Peyer's patch (tissue), 4 donors: ENCODE results near the gene EYA3.

Experiments used
- POLR2A ChIP-seq, 2 donors: fragments of 450-650 bp; IDR thresholded peaks; one replicate each; pipeline ENCODE4 v1.5.1; 2017; ENCODE audit warnings: antibody characterized with exemption in 2 of 2, mild to moderate bottlenecking in 2 of 2, moderate library complexity in 2 of 2
- TF ChIP-seq, protein P1 (sequence below), 6 experiments: fragments of 450-650 bp in 4 of 6; fragments of 200-600 bp in 2 of 6; sonication (generic) in 1 of 6; IDR thresholded peaks; one replicate each; pipeline ENCODE4 v1.5.1; 2017 to 2019; ENCODE audit warnings: antibody characterized with exemption in 6 of 6, mild to moderate bottlenecking in 3 of 6, moderate library complexity in 1 of 6

DNA sequence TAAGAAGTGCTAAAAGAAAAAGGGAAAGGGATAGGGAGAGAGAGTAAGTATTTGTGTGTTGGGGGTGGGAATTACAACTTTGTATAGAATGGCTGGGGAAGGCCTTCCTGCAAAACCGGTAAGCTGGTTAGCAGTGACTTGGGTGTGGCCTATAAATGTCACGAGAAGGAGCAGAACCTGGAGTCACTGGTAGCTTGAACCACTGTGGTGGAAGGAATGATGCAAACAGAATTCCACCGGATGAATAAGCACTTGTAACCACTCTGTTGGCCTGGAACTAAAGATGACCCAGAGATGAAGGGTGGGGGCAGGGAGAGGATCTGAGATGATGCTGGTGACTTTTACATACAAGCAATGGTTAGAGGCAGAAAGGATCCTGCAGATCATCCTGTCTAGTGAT, 119.7 kb downstream of the EYA3 start:
- no peak for TF ChIP-seq POLR2A (IDR thresholded peaks at IDR 0.05)
- TF ChIP-seq, protein P1, sequence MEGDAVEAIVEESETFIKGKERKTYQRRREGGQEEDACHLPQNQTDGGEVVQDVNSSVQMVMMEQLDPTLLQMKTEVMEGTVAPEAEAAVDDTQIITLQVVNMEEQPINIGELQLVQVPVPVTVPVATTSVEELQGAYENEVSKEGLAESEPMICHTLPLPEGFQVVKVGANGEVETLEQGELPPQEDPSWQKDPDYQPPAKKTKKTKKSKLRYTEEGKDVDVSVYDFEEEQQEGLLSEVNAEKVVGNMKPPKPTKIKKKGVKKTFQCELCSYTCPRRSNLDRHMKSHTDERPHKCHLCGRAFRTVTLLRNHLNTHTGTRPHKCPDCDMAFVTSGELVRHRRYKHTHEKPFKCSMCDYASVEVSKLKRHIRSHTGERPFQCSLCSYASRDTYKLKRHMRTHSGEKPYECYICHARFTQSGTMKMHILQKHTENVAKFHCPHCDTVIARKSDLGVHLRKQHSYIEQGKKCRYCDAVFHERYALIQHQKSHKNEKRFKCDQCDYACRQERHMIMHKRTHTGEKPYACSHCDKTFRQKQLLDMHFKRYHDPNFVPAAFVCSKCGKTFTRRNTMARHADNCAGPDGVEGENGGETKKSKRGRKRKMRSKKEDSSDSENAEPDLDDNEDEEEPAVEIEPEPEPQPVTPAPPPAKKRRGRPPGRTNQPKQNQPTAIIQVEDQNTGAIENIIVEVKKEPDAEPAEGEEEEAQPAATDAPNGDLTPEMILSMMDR (IDR thresholded peaks at IDR 0.05), result no peak
